Activated CD8-positive, alpha-beta memory T cell treated with anti-CD3 and anti-CD28 coated beads, Interleukin-2, amount 50 U/mL, for 48 hours (primary cell): ENCODE results near the gene MLPH.

Source experiments
- DNase-seq: peaks from one replicate; pipeline ENCODE4 v3.0.0-alpha.2; 2020

MLPH gene

DNA sequence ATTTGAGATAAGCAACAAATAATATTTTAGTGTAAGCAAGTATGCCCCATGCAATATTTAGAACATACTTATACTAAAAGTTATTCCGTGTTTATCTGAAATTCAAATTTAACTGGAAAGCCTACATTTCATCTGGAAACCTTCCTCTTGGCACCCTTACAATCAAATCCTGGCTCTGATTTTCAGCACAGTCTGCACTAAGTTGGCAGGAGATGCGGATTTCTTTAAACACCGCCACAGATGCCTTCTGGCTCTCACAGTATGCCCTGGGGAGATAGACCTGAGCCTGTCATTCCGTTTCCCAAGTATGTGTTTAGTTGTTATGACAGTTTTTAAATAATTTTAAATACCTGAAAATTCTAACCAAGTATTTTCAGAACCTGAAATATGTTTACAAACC lies 7.3 kb upstream of the MLPH start:
- no peak for DNase-seq

DNA sequence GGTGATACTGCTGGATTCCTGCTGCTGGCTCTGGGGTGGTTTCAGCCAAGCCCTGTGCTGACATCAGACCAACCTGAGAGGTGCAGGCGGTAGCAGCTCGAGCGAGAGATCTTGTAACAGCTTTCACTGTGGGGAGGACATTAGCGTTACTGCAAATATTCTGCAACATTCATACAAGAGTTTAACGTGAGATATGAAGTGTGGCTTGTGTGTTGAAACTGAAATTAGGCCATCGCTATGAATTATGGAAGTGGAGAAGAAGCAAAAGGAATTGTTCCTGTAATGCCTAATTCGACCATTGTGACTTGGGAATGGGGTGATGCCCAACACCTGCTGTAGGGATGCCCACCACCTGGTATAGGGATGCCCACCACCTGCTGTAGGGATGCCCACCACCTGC lies 6.5 kb upstream of the MLPH start:
- no peak for DNase-seq

DNA sequence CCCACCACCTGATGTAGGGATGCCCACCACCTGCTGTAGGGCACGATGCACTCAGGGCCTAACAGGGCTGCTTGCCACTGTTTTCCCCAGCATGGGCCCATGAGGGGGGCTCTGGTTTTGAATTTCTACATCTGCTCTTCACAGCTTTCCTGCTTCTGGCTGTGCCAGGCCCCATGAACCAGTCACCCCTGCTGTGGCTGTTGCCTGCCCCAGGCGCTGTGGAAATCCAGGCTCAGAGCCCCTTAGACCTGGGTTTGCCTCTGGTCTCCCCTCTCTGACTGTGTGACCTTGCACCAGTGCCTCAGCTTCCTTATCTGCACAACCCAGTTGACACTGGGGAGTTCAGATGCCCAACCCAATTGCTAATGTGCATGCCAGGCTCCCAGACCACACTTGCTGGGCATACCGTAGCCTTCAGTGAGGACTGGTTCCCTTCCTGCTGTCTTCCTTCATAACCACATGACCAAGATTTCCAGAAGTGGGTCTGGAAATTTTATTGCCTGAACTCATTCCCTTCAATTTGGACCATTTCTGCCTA lies 6.0 kb upstream of the MLPH start:
- no peak for DNase-seq

DNA sequence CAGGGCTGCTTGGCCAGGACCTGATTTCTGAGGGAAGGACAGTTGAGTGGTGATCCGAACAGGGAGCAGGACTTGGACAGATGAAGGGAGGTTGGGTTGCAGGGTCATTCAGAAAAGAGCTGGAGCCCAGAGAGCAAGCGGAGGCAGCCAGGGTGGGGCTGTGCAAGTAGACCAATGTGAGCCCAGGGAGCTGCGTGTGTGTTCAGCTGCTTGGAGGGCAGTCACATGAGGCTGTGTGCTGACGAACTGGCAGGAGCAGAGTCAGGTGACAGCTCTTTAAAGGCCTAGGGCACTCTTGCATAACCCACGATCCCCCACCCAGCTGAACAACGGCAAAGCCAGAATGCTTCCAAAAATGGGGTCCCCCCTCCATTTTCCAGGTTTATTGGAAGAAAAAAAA lies 4.6 kb upstream of the MLPH start:
- DNase-seq: no peak

DNA sequence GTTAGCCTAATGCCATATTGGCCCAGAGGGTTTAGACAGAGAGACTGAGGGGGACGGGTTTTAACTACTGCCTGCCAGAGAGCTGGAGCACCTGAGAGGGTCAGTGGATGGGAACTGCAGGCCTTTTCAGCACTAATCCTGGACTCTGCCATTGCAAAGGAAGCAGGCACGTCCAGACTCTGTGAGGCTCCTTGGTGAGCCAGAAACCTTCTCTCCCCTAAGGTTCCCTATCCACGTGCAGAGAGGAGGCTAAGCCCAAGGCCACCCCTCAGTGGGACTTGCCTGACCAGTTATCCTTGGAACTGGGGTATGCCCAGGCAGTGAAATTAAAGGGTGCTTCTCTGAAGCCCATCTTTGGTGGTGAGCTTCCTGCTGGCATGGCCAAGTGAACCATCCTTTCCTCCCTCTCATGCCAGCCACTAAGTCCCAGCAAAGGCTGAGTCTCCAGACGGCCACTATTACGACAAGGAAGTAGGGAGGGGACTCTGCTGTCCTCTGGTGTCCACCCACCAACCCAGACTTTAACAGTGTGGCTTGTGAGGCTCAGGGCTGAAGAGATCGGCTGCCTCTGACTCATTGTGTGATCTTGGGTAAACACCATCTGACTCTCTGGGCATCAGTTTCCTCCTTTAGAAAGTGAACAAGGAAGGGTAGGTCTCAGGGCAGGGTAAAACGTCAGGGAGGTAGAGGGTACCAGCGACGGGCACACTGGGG lies 3.9 kb upstream of the MLPH start:
- DNase-seq: no peak

DNA sequence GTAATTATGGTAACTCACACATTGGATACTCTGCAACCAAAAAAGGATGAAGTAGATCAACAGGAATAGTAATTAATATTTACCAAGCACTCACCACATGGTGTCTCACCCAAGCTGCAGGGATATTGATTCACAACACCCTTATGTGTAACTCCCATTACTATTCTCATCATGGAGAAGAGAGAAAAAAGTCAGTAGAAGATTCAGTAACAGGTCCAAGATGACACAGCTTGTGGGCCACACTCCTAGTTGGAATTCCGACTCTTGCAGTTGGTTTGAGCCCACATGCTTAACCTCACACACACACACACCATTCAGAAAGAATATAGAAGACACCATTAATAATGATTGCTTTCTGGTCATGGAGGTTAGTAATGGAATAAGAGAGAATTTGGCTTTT lies 1.7 kb upstream of the MLPH start:
- no peak for DNase-seq

DNA sequence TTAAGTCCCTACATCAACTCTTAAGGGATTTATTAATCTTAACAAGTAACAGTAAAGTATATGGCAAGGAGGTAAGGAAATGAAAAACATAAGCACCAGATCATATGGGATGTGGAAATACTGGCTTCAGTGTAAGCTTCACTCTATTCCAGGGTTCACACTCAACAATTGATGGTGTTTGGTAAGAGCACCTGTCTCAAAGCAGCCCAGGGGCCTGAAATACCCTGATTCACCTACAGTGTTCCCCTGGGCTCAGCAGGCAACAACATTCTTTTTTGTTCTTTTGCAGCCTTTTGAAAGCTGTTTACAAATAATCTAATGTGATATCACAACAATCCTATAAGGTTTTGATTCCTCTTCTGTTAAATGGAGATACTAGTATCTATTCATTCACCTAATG lies 1.2 kb upstream of the MLPH start:
- DNase-seq: no peak

DNA sequence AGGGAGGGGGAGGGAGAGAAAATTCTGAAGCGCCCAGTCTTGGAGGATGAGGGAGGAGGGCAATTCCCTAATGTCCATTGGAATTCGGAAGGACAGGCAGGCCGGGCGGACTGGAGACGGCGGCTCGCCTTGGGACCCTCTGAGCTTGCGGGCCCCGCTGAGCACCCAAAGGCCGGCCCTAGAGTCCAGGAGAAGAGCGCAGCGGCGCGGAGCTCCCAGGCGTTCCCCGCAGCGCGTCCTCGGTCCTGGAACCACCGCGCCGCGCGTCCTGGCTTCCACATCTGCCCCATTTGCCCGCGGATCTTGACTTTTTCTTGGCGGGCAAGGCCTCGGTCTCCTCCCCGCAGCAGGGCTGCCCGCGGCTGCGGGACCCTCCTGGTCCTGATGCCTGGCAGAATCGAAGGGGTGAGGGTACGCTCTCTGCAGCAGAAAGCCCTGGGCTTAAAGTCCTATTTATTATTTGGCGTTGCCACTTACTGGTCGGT lies 675 bp upstream of the MLPH start:
- no peak for DNase-seq

DNA sequence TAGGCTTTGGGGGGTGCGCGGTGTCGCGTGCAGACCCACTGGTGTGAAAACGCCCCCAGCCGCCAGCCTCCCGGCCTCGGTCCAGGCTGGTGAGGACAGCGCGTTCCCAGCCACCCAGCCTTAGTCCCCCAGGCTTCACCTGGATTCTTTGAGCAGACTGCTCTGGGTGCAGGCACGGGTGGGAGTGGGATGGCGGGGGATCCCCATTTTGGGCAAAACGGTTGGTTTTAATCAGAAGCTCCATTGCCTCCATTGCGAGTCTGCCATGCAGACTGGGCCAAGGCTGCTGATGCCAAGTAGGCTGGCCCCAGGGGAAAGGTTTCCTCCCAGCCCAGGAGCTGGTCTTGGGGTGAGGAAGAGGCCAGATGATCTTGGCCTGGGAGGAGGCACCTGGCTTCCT lies 445 bp downstream of the MLPH start:
- DNase-seq: no peak

DNA sequence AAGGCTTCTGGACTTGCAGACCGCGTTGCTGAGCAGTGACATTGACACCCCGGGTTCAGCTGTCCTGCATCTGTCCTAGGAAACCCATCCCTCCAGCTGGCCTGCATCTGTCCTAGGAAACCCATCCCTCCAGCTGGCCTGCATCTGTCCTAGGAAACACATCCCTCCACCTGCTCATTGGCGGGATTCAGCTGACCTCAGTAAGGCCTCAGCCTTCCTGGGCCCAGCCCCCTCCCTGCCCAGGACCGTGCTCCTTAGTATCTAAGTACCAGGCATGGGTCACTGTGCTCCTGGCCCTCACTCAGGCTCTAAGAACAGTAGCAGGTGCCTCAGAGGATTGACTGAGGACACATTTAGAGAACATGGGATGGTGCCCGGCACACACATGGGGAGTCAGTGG lies 1.2 kb downstream of the MLPH start:
- no peak for DNase-seq

DNA sequence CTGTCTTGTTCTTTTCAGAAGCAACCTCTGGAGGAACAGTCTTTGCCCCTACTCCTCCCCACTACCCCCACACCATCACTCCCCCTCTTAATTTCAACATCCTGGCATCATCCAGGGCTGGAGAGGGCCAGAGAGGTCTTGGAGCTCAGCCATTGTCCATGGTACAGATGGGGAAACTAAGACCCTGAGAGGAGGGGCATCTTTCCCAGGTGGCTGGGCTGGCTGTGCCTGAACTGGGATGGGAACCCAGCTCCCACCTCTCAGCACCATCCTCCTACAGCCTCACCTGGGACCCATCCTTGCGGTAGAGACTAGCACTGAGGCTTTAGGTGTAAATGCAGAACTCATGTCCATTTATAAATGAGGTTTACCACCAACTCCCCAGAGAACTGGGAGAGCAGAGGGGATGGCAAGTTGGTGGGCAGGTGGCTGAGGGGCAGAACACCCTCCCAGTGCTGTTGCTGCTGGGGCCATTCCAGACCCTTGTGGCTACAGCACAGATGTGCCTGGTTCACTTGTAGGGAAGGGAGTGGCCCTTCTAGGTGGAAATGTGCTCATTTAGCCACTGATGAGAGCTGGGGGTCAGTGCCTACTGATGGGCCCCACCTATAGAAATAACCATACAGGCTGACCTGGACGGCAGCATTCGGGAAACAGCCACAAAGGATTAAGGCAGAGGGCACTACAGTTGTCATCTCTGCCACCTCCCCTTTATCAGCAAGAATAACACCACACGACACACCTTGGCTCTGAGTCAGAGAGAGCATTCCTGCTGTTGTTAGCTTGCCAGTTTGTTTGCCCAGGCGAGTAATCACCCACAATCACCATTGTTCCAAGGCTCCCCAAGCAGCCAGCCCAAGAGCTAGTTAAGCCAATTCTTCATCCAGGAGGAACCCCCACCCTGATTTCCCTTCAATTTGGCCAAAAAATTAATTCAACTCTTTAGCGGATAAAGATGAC lies 2.1 kb downstream of the MLPH start:
- DNase-seq: no peak

DNA sequence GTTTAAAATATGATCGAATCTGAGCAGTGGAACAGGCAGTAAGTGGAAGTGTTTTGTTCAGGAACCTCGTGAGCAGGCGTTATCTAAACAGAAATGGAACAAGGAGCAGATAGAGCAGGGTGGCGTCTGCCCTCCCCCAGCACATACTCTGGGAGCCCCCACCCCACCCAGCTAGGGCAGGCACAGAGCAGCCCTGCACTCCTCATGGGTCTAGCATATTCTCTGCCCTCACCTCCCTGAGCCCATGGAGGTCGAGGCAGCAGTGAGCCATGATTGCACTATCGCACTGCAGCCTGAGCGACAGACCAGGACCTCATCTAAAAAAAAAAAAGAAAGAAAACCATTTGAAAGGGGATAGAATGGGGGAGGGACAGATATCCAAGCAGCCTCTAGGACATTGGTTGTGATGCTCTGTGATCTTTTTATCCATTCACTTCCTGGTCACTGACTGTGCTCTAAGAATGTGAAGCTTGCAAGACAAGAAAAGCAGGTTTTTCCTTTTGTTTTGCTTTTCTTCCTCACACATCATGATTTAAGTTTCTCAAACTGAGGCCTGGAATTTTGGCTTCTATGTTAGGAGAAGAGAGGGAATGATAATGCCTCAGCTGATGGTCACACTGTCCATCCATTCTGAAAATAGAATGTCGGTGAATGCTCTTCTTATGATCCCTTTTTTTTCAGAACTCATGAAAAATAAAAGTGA lies 3.1 kb downstream of the MLPH start:
- no peak for DNase-seq

DNA sequence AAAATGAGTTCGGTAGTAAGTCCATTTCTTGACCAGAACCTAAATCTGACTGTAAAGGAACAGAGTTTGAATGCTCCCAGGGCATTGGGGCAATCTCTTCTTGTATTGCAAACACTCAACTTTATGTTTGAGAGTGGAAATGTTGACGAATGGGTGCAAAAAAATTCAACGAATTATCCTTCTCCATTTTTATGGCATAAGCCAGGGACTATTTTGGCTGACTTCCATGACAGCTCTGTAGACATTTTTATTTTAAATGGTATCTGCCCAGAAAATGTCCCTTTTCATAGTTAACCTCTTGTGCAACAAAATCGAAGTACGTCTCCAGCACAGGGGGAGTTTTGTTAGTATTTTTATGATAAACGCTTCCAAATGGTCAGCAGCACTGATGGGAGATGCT lies 3.7 kb downstream of the MLPH start:
- DNase-seq: no peak

DNA sequence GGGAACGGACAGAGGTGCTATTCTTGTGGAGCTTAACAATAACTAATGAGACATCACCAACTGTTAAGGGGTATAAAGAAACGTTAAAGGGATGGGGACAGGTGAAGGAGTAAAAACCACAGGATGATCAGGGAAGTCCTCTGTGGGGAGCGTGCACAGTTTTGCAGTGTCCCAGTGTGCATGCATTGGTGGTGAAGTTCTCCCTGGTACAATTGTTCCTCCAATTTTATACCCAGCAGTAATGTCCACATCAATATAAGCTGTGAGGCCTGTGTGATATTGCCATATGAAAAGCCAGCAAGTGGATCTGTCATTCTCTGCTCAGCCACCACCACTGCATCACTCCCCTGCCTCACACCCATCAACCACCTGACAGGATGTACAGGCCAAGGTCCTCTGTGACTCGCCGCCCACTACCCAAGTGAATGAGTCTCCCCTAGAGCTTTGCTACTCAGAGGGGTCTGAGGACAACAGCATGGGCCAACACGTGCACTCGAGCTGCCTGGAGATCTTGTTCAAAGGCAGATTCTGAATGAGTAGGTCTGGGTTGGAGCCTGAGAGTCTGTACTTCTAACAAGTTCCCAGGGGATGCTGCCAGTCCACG lies 4.6 kb downstream of the MLPH start:
- no peak for DNase-seq

DNA sequence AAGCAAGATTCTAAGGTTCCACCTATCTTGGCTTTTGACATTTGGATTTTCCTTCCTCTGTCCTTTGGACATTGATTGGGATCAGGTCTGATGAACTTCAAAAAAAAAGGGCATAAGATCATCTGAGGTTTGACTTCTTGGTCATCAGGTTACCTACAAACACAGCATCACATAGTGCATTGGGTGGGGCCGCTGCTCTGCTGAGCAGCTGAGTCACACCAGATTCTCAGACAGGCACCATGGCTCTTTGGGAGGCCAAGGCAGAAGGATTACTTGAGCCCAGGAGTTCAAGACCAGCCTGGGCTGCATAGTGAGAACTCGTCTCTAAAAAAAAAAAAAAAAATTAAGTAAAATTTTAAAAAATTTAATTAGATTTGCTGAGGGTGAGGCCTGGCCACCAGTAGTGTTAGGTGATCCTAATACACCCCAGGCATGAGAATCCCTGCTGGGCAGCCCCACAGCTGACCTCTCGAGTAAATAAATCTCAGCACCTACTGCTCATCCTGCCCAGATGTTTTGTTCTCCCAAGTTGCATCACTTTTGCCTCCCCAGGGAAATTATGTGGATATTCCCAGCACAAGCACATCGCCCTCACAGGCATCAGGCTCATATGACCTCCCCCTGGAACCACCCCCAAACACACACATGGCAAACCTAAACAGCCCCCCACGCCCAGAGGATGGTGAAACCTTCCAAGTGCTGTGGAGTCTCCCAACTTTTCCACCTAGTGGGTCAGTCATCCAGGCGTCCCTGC lies 5.3 kb downstream of the MLPH start:
- DNase-seq: no peak

DNA sequence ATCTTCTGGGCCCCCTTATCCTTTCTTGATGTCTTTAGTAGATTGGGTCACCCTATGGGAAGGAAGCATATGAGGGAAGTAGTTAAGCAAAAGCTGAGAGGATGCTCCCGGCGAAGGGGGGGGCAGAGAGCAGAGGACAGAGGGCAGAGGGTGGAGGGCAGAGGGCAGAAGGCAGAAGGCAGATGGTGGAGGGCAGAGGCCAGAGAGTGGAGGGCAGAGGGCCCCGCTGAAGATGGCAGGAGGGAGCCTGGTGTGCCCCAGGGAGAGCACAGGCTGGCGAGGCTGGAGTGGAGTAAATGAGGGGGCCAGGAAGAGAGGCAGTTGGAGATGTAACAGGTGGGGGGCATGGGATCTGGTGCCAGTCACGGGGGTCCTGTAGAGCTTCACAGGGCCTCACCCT lies 7.0 kb downstream of the MLPH start:
- DNase-seq: no peak

DNA sequence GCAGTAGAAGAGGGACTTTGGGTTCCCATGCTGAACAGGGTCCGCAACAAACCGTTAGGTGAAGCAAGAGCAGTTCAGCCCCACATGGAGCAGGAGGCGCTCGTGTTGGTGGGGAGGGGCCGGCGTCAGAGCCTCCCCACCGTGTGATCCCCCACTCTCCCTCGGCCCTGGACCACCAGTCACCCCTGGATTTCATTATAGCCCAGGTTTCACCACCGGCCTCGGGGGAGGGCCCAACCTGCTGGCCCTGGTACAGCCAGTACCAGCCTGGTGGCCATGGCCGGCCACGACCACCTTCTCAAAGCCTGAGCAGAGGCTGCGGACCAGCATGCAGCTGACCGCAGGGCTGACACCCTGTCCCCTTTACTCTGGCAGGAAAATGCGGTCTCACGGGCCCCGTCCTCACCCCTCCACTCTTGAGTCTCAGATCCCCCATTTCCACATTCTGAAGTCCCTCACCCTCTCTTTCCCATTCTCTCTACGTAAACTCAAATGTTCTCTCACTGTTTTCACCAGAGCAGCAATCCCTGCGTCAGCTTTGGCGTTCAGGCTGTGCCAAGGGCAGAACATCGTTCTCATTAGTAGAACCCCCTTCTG lies 8.6 kb downstream of the MLPH start:
- DNase-seq: no peak

DNA sequence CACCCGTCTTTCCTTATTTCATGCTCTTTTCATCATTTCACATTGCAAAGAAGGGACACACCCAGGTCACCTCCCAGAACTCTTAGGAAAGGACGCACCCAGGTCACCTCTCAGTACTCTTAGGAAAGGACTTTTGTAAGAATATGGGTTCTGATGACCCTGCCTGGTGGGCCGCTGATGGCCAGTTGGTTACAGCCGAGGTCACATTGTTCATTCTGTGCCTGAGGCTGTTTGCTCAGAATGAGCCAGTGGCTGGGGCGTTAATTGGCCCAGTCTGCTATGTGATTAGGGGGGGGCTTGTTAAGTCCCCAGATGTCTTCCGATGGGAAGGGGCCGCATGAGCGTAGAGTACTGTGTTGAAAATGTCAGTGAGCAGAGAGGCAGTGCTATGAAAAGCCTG lies 9.4 kb downstream of the MLPH start:
- DNase-seq: no peak

DNA sequence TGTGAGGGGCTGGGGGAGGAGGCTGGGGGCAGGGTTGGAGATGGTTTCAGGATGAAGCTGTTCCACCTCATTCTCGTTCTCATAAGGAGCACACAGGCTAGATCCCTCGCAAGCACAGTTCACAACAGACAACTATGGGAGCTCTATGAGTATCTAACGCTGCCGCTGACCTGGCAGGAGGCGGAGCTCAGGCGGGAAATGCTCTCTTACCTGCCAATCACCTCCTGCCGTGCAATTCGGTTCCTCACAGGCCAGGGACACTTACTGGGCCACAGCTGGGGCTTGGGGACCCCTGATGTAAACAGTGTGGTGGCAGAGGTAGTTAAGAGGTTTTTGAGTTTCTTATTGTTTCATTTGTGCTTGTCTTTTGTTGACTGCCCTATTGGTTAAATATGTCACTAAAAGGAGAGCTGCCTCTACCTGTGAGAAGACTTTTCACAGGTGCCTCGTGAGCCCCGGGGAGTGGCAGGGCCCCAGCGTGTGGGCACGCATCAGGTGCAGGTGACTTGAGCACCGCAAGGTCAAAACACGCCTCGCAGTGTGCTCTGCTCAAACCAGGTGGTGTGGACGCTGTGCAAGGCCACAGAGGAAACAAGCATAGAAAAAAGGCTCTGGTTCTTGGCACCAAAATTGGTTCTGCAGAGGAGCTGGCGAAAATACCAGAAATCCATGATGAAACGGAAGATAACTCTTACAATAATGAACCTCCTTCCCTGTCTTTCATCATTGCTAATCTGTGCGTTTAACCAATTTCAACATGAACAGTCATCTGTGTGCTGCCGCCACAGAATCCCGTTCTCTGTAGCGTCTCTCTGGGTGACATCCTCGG lies 10.2 kb downstream of the MLPH start:
- DNase-seq: no peak

DNA sequence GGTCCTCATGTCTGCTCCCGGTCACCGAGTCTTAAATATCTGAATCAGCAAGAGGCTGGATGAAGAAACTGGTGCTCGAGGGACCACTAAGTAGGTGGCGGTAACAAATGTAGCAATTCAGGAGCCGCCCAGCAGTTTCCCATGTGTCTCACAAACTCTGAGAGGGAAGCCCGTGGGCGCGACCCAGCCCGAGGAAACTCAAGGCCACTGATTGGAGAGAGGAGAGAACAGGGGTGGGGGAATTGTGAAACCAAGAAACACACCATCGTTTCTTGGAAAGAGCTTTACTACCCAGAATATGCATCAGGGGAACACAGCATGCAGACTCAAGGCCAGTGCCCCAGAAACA lies 10.8 kb downstream of the MLPH start:
- DNase-seq: no peak

DNA sequence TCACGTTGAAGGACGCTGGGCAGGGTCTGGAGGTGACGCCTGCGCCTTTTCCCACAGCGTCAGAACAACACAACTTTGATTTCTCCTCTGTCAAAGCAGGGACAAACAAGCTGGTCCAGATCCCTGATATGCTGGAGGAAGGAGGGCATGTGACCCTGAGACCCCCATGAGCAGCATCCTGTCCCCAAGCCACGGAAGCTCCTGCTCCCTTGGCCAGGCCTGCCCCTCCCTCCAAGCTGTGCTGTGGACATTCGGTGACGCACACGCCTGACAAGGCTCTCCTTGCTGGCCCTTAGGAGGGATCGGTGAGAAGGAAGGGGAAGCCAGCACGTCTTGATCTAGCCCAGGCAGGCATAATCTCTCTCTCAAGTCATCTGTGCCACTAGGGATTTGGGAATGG lies 11.3 kb downstream of the MLPH start:
- no peak for DNase-seq
